Smooth muscle cell (in vitro differentiated cells): Measurements from ENCODE around the gene MS4A12. TPM values are rescaled to one million over a fixed set of nuclear protein-coding genes. Genes with fewer than 3 reads are reported as not detected.

Experiments used
- DNase-seq: peaks from one replicate; lab custom pipeline; 2025; ENCODE audit not compliant: unreplicated experiment; lab: John Stamatoyannopoulos, UW
- H2AFZ ChIP-seq: fragments of 200-600 bp; sonication (generic); 2 replicates; pipeline ENCODE4 v1.6.0; 2016; ENCODE audit warnings: antibody characterized with exemption, low read depth, mild to moderate bottlenecking
- H3F3A ChIP-seq: fragments of 200-600 bp; sonication (generic); 2 replicates; pipeline ENCODE4 v1.6.0; 2017; ENCODE audit warnings: antibody characterized with exemption, low read depth
- H3K27ac ChIP-seq: fragments of 200-600 bp; sonication (generic); 2 replicates; pipeline ENCODE4 v1.5.1; 2016; ENCODE audit warnings: low read depth, mild to moderate bottlenecking
- H3K27me3 ChIP-seq: fragments of 200-600 bp; sonication (generic); 2 replicates; pipeline ENCODE4 v1.6.1; 2016; ENCODE audit warnings: low read depth, mild to moderate bottlenecking
- H3K36me3 ChIP-seq: fragments of 200-600 bp; sonication (generic); 2 replicates; pipeline ENCODE4 v1.5.1; 2016; ENCODE audit warnings: low read depth
- H3K4me1 ChIP-seq: fragments of 200-600 bp; sonication (generic); 2 replicates; pipeline ENCODE4 v1.5.1; 2016; ENCODE audit warnings: low read depth
- H3K4me2 ChIP-seq: fragments of 200-600 bp; sonication (generic); 2 replicates; pipeline ENCODE4 v1.6.0; 2016; ENCODE audit warnings: mild to moderate bottlenecking
- H3K4me3 ChIP-seq: fragments of 200-600 bp; sonication (generic); 2 replicates; pipeline ENCODE4 v1.5.1; 2016; ENCODE audit warnings: mild to moderate bottlenecking
- H3K79me2 ChIP-seq: fragments of 200-600 bp; sonication (generic); 2 replicates; pipeline ENCODE4 v1.6.0; 2016; ENCODE audit warnings: low read depth, mild to moderate bottlenecking
- H3K9ac ChIP-seq: fragments of 200-600 bp; sonication (generic); 2 replicates; pipeline ENCODE4 v1.6.0; 2016; ENCODE audit warnings: low read depth
- H3K9me3 ChIP-seq: fragments of 200-600 bp; sonication (generic); replicated peaks from 2 replicates; pipeline ENCODE4 v1.5.1; 2016; ENCODE audit warnings: low read depth
- H4K20me1 ChIP-seq: fragments of 200-600 bp; sonication (generic); 2 replicates; pipeline ENCODE4 v1.6.0; 2016; ENCODE audit warnings: low read depth
- CTCF ChIP-seq: fragments of 200-600 bp; sonication (generic); IDR thresholded peaks from 2 replicates; pipeline ENCODE4 v1.5.1; 2017; ENCODE audit warnings: borderline replicate concordance, mild to moderate bottlenecking, antibody characterized with exemption; ENCODE audit not compliant: insufficient read depth, poor library complexity, severe bottlenecking
- WGBS: methylation state at CpG from one replicate; pipeline ENCODE4 v1.1.7; 2016; ENCODE audit warnings: low lambda C conversion rate; 5-methylcytosine and 5-hydroxymethylcytosine counted together
- polyA plus RNA-seq: library from polyadenylated mRNA; unstranded; fragments of >200 nt; fragmentation: Nextera tagmentation; extraction: Ambion mirVana; gene quantifications from 2 replicates; pipeline ENCODE4 v1.2.1, GENCODE V29; 2016
- total RNA-seq: library from RNA; depleted of rRNA; stranded (reverse); fragments of >200 nt; gene quantifications from 2 replicates; pipeline ENCODE4 v1.2.3, GENCODE V29; 2014

Gene MS4A12
- total and polyA plus RNA-seq, 2 experiments from 2014 or later, result not detected

GRCh38 chr11:60459345-60459744, 33.2 kb upstream of the MS4A12 start:
- Histone ChIP-seq H3K79me2 (no peaks in the 10 kb centered on the region), H3K4me2 (no peak overlapping the region), H3F3A (no peaks in the 10 kb centered on the region), H3K27ac (no peak overlapping the region), H2AFZ (no peak overlapping the region), H3K9me3 (no peaks in the 10 kb centered on the region), H3K36me3 (no peaks in the 10 kb centered on the region), H3K4me3 (no peak overlapping the region), H3K27me3 (no peaks in the 10 kb centered on the region), H3K4me1 (no peaks in the 10 kb centered on the region), H4K20me1 (no peaks in the 10 kb centered on the region), H3K9ac (no peak overlapping the region)
- WGBS, result 87% methylated on average over 1 of the region's 1 CpG
- no peak for DNase-seq
- no peak for TF ChIP-seq CTCF

- no peak for TF ChIP-seq CTCF
- WGBS, result 64% methylated on average over 2 of the region's 2 CpGs
These were observed 23.7 kb upstream of the MS4A12 start for GRCh38 chr11:60468829-60469228.

GRCh38 chr11:60469723-60470122, 22.9 kb upstream of the MS4A12 start:
- no peaks in the 10 kb centered on the region for H3K36me3 ChIP-seq
- no peaks in the 10 kb centered on the region for H3F3A ChIP-seq
- no peaks in the 10 kb centered on the region for H3K4me1 ChIP-seq
- no peaks in the 10 kb centered on the region for H3K9me3 ChIP-seq
- H3K79me2 ChIP-seq, result no peaks in the 10 kb centered on the region
- 61% methylated on average over 2 of the region's 2 CpGs for WGBS
- no peak overlapping the region for H2AFZ ChIP-seq
- no peaks in the 10 kb centered on the region for H4K20me1 ChIP-seq
- DNase-seq, result no peak
- no peak overlapping the region for H3K27ac ChIP-seq
- no peak overlapping the region for H3K9ac ChIP-seq
- H3K4me2 ChIP-seq, result no peak overlapping the region
- TF ChIP-seq CTCF, result no peak
- no peak overlapping the region for H3K4me3 ChIP-seq
- H3K27me3 ChIP-seq, result no peaks in the 10 kb centered on the region

More at GRCh38 chr11:60468829-60469228, 23.7 kb upstream of the MS4A12 start:
- Histone ChIP-seq H2AFZ (no peak overlapping the region), H3K9ac (no peak overlapping the region), H3K9me3 (no peaks in the 10 kb centered on the region), H3F3A (no peaks in the 10 kb centered on the region), H3K27ac (no peak overlapping the region), H4K20me1 (no peaks in the 10 kb centered on the region), H3K27me3 (no peaks in the 10 kb centered on the region), H3K4me1 (no peaks in the 10 kb centered on the region), H3K36me3 (no peaks in the 10 kb centered on the region), H3K4me2 (no peak overlapping the region), H3K4me3 (no peak overlapping the region), H3K79me2 (no peaks in the 10 kb centered on the region)
- DNase-seq, result no peak

- Histone ChIP-seq H2AFZ (no peak overlapping the region), H3K9me3 (no peaks in the 10 kb centered on the region), H3K4me3 (no peak overlapping the region), H3K27ac (no peak overlapping the region), H4K20me1 (no peaks in the 10 kb centered on the region), H3F3A (no peaks in the 10 kb centered on the region), H3K9ac (no peak overlapping the region), H3K4me2 (no peak overlapping the region), H3K4me1 (no peaks in the 10 kb centered on the region), H3K27me3 (no peaks in the 10 kb centered on the region), H3K36me3 (no peaks in the 10 kb centered on the region), H3K79me2 (no peaks in the 10 kb centered on the region)
- no peak for DNase-seq
- TF ChIP-seq CTCF, result no peak
- WGBS, result 82% methylated on average over 6 of the region's 6 CpGs
These were observed 15.5 kb upstream of the MS4A12 start for GRCh38 chr11:60477035-60477445.
